Islet of Langerhans (tissue), 1 donor: Measurements from ENCODE around the gene CMTM1.

Source experiments
- FAIRE-seq: peaks from one replicate; lab custom pipeline; 2011; peaks lifted over from hg19 to GRCh38; lab: Jason Lieb, UNC

The CMTM1 gene, protein sequence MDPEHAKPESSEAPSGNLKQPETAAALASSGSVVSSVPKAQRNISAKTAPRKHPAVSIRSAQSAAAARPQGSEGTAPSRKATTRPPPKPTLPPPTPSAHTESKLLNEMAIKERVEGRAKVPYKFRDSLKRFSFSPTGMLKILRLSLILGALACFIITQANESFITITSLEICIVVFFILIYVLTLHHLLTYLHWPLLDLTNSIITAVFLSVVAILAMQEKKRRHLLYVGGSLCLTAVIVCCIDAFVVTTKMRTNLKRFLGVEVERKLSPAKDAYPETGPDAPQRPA

DNA sequence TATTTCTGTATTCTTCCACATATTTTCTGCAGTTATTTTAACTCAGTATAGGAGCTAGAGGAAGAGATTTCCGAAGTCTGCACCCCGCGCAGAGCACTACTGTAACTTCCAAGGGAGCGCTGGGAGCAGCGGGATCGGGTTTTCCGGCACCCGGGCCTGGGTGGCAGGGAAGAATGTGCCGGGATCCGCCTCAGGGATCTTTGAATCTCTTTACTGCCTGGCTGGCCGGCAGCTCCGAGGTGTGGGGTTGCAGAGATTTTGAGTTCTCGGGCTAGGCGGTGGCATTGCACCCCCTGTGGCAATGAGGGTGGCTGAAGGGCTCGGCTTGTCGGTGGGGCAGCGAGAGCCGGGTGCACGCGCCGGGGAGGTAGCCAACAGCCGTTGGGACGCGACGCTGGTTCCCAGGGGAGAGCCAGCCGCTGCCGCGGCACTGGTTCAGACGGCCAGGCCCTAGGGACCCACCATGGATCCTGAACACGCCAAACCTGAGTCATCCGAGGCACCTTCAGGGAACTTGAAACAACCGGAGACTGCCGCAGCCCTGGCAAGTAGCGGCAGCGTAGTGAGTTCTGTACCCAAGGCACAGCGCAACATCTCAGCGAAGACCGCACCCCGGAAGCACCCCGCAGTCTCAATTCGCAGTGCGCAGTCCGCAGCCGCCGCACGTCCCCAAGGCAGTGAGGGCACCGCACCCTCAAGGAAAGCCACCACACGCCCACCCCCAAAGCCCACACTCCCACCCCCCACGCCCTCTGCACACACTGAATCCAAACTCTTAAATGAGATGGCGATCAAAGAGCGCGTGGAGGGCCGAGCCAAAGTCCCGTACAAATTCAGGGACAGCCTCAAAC is at the start of gene CMTM1:
Gene CMTM1 (plus strand): TSS at position 389 of the 851 bp plus-strand sequence. CDS start 75 bp downstream, at position 464.
- FAIRE-seq: no peak

- no peak for FAIRE-seq
Measured at GRCh38 chr16:66516509-66516807, 49.8 kb upstream of the CMTM1 start.

DNA sequence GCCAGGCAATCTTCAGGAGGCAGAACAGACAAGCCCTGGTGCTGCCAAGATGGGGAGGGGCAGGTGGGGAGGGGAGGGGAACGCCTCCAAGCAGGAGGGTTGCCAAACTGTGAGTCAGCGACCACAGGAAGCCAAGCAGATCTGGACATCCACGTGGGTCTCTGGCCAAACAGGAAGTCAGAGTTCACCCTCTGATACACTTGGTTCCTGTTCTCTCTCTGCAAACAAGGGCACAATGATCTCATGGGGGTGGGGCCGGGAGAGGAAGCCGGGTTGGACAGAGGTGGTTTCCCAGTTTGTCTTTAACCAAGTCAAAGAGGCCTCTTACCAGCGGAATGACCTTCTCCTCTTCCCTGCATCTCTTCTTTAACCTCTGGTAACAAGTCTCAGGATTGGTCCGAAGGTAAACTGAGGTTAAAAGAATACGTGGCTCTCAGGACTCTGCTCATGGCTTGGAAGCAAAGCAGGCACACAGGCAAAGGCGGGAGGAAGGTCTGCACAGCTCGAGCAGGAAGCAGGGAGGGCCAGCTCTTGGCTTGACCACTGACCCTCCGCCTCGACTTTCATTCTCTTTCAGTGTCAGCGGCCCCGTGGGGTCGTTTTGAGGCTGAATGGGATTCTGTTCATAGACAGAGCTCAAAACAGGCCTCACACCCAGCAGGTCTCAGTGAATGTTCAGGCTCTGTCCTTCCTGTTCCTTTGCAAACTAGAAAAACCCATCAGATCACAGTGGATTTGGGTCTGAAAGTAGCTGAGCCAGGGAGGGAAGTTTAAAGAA is 49.2 kb upstream of the CMTM1 start:
- no peak for FAIRE-seq

- no peak for FAIRE-seq
Measured at GRCh38 chr16:66517586-66518263, 48.5 kb upstream of the CMTM1 start.

- no peak for FAIRE-seq
Measured at GRCh38 chr16:66519482-66520373, 46.5 kb upstream of the CMTM1 start.

GRCh38 chr16:66520406-66521170 is 45.7 kb upstream of the CMTM1 start:
- FAIRE-seq: no peak

GRCh38 chr16:66521252-66521713 is 45.0 kb upstream of the CMTM1 start:
- FAIRE-seq: no peak

DNA sequence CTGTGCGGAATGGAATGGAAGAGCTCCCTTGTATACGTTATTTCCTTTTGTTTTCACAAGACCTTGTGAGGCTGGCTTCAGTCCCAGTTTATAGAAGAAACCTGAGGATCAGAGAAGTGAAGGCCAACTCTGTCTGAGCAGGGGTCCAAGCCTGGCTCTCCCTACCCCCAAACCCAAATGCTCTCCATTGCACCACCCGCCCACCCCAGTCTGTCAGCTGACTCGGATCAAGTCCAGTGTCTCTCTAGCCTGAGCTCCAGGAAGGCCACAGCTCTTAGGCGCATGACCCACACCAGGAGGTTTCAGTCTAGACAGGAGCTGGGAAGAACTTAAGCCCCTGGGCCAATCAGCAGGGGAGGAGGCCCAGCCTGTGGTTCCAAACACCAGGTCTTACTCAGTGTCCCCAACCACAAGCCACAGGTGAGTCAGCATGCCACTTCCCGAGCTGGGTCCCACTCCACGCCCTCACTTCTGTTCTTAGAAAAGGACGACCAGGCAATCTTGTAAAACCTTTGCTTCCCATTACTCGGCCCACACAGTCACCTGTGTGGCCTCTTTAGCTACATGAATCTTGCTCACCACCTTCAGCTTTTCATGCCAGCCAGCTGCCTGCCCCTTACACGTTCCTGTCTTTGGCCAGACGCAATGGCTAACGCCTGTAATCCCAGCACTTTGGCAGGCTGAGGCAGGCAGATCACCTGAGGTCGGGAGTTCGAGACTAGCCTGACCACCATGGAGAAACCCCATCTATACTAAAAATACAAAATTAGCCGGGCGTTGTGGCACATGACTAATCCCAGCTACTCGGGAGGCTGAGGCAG is 44.1 kb upstream of the CMTM1 start:
- no peak for FAIRE-seq

DNA sequence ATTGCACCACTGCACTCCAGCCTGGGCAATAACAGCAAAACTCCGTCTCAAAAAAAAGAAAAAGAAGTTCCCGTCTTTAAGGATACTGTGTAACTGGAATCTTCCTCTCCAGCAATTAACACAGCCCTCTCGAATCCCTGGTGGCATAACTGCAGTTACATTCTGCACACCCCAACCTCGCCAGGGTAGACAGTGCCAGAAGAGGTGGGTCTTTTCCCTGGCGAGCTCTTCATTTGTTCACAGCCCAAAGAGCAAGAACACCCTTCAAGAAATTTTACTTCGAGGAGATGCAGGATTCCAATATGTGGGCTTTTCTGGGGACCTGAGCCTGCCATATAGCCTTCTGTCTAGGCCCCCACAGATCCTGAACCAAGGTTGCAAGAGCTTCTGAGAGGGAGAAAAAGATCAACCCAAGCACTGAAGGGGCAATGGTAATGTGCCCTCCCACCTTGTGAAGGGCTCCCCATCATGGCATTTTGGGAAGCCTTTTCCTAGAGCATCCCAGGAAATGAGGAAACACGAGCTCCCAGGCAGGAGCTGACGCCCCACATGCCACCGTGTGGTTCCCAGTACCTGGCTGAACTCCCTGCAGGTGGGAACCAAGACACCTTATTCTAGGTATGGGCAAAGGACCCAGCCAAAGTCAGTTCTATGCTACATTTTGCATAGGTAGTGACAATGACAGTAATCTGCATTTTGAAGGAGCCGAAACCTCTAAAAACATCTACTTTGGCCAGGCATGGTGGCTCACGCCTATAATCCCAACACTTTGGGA is 43.2 kb upstream of the CMTM1 start:
- no peak for FAIRE-seq

- no peak for FAIRE-seq
Measured at GRCh38 chr16:66523861-66524354, 42.3 kb upstream of the CMTM1 start.

GRCh38 chr16:66524601-66525164 is 41.6 kb upstream of the CMTM1 start:
- no peak for FAIRE-seq

- FAIRE-seq: no peak
Measured at GRCh38 chr16:66525396-66526180, 40.7 kb upstream of the CMTM1 start.

DNA sequence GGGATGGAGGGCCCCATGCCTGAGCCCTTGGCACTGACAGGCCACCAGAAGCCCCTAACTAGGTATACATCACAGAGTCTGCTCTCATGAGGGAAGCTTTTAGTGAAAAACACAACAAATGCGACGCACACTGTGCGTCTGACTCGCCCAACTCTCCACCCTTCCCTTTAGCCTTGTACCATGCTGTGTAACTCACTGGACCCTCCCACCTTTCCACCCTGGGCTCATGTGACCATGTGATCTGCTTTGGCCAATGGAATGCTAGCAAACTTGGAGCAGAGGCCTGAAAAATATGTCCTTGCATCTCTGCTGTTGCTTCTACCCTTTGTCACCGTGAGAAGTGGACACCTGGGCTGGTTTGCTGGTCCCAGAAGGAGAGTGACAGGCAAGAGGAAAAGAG is 37.9 kb upstream of the CMTM1 start:
- no peak for FAIRE-seq

GRCh38 chr16:66529475-66529874 is 36.8 kb upstream of the CMTM1 start:
- no peak for FAIRE-seq

- no peak for FAIRE-seq
Measured at GRCh38 chr16:66534376-66534799, 31.9 kb upstream of the CMTM1 start.

DNA sequence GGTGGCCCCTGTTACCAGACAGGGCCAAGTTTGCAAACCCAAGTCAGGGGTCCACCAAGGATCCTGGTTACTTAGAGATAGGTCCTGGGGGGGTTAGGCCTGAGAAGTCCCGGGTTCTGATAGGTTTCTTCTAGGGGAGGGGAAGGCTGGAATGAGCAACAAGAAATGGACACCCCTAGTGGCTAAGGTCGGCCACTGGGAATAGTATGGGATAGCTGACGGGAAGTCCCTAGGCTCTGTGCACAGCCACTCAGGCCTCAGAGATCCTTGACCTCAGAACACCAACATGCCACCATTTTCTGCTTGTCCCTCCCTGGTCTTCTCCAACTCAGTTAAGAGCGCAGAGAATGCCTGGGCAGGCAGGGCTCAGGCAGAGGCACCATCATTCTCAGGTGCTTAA is 29.7 kb upstream of the CMTM1 start:
- FAIRE-seq: no peak

DNA sequence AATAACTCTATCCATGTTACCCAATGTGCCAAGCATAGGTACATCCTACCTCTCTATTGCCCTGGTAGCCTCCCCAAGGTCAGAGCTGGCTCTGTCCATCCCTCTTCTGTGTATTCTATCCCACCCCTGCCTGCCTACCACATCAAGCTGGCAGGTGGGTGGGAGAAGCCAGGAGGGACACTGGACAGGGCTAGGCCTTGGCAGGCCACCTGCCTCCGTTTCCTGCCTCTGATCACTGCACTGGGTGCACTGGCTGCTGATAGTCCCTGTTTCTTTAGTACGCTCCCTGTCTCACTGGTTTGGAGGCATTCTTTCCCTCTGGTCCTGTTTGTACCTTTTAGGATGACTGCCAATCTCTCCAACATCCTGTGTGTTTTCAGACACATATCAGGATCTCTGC is 29.0 kb upstream of the CMTM1 start:
- no peak for FAIRE-seq
